Measurements from ENCODE around the gene PAQR5.

DNA sequence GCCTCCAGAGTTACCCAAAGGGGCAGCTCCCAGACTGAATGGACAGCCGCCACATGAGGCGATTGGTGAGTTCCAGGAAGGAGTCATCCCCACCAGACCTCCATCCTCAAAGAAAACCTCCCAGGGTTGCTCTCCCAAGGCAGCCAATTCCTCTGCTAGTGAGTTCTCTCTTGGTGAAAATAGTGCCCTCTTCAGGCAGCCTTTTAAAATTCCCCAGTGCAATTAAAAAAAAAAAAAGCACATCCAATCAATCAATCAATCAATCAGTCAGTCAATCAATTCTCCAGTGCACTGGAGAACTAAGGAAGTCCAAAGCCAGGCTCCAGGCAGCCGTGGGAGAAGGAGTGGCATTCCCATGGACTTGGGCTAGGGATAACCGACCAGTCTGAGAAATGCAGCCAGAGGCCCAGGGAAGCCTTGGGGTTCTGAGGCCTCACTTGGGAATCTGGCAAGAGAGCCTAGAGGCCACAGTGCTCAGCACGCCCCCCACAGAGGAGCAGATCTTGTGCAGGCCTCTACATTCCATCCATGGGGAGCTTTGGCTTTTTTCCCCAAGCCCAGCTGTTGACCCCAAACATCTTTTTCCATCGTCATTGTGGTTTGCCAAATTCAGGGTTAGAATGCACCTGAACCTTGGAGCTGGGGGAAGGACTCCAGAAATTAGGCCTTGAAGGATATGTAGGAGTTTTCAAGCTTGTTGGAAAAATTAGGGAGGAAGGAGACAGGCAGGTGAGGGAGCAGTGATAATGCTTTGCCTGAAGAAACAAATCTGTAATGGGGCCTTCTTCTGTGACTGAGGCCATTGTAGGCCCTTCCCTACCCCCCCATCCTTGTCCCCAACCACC is 4.8 kb downstream of the PAQR5 start:
- TF ChIP-seq POLR2A (IDR thresholded peaks at IDR 0.05) (no peak), POLR2AphosphoS5 (IDR thresholded peaks at IDR 0.05) (no peak)
- TF ChIP-seq, protein P1, sequence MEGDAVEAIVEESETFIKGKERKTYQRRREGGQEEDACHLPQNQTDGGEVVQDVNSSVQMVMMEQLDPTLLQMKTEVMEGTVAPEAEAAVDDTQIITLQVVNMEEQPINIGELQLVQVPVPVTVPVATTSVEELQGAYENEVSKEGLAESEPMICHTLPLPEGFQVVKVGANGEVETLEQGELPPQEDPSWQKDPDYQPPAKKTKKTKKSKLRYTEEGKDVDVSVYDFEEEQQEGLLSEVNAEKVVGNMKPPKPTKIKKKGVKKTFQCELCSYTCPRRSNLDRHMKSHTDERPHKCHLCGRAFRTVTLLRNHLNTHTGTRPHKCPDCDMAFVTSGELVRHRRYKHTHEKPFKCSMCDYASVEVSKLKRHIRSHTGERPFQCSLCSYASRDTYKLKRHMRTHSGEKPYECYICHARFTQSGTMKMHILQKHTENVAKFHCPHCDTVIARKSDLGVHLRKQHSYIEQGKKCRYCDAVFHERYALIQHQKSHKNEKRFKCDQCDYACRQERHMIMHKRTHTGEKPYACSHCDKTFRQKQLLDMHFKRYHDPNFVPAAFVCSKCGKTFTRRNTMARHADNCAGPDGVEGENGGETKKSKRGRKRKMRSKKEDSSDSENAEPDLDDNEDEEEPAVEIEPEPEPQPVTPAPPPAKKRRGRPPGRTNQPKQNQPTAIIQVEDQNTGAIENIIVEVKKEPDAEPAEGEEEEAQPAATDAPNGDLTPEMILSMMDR (IDR thresholded peaks at IDR 0.05): no peak
